Measurements from ENCODE around the gene GJD3. TPM values are rescaled to one million over a fixed set of nuclear protein-coding genes. Genes with fewer than 3 reads are reported as not detected.

Gene GJD3
- total RNA-seq, 1 donor from 2014 or later: 2.8 TPM

- intact Hi-C loops (cut with DNase I): no loop called here
- peaks cover 45% of the 10 kb centered on the region for H3K36me3 ChIP-seq
Observed at GRCh38 chr17:40348562-40349476, 15.7 kb downstream of the GJD3 start.

GRCh38 chr17:40348136-40348504 lies 16.4 kb downstream of the GJD3 start:
- Histone ChIP-seq H3K36me3 (peaks cover 41% of the 10 kb centered on the region), H3K27me3 (no peaks in the 10 kb centered on the region), H3K4me1 (peaks cover 68% of the 10 kb centered on the region), H3K27ac (peak overlapping the region; percentile 55), H3K4me3 (no peak overlapping the region), H3K9me3 (no peaks in the 10 kb centered on the region)
- intact Hi-C loops (cut with DNase I): no loop called here
- TF ChIP-seq CTCF (IDR thresholded peaks at IDR 0.05): no peak
- DNase-seq: no peak
- no peak for ATAC-seq

More at GRCh38 chr17:40348562-40349476, 15.7 kb downstream of the GJD3 start:
- H3K9me3 ChIP-seq: no peaks in the 10 kb centered on the region
- ATAC-seq: no peak
- H3K4me1 ChIP-seq: peaks cover 68% of the 10 kb centered on the region
- DNase-seq: peak; percentile 82
- no peaks in the 10 kb centered on the region for H3K27me3 ChIP-seq
- H3K27ac ChIP-seq: peak overlapping the region; percentile 55
- TF ChIP-seq CTCF (IDR thresholded peaks at IDR 0.05): no peak
- no peak overlapping the region for H3K4me3 ChIP-seq

- DNase-seq (no peak), ATAC-seq (no peak)
- Histone ChIP-seq H3K36me3 (peaks cover 35% of the 10 kb centered on the region), H3K27me3 (no peaks in the 10 kb centered on the region), H3K9me3 (no peaks in the 10 kb centered on the region), H3K27ac (peak overlapping the region; percentile 94), H3K4me1 (peaks cover 68% of the 10 kb centered on the region), H3K4me3 (peak overlapping the region; percentile 21)
- no peak for TF ChIP-seq CTCF (IDR thresholded peaks at IDR 0.05)
- intact Hi-C loops (cut with DNase I): no loop called here
Observed at GRCh38 chr17:40347319-40348135, 17.0 kb downstream of the GJD3 start.

GRCh38 chr17:40346765-40347158 lies 17.8 kb downstream of the GJD3 start:
- Histone ChIP-seq H3K4me3 (peak overlapping the region; percentile 21), H3K27me3 (no peaks in the 10 kb centered on the region), H3K9me3 (no peaks in the 10 kb centered on the region), H3K4me1 (peaks cover 65% of the 10 kb centered on the region), H3K27ac (peak overlapping the region; percentile 94), H3K36me3 (peaks cover 27% of the 10 kb centered on the region)
- no peak for ATAC-seq
- no peak for DNase-seq
- no peak for TF ChIP-seq CTCF (IDR thresholded peaks at IDR 0.05)
- intact Hi-C loops (cut with DNase I): no loop called here

- intact Hi-C loops (cut with DNase I): no loop called here
- Histone ChIP-seq H3K36me3 (peaks cover 21% of the 10 kb centered on the region), H3K9me3 (no peaks in the 10 kb centered on the region), H3K27me3 (no peaks in the 10 kb centered on the region), H3K4me1 (peaks cover 63% of the 10 kb centered on the region), H3K27ac (peak overlapping the region; percentile 94), H3K4me3 (peak overlapping the region; percentile 64)
- DNase-seq: no peak
- no peak for TF ChIP-seq CTCF (IDR thresholded peaks at IDR 0.05)
- no peak for ATAC-seq
Observed at GRCh38 chr17:40345994-40346764, 18.4 kb downstream of the GJD3 start.
